ENCODE results near the gene ANKFY1.
"Not testable (repeated sequence)": the region's sequence is repeated elsewhere in the genome, so short reads cannot be mapped to it uniquely, and the experiment has no call there.

GRCh38 chr17:4190791-4191190, 73.0 kb downstream of the ANKFY1 start:
- TF ChIP-seq POU6F1 (CRISPR knock-in tag; IDR thresholded peaks at IDR 0.05; ENCODE audit: borderline replicate concordance, low read depth); ARNTL (CRISPR knock-in tag; IDR thresholded peaks at IDR 0.05; ENCODE audit: borderline replicate concordance, low read depth); ZFP3 (CRISPR knock-in tag; IDR thresholded peaks at IDR 0.05); CREB5 (CRISPR knock-in tag; IDR thresholded peaks at IDR 0.05; ENCODE audit: low read depth); ZFP30 (CRISPR knock-in tag; IDR thresholded peaks at IDR 0.05): not testable (repeated sequence)

Data from SK-N-SH treated with all-trans-retinoic acid at 6 μM for 48 hours (cell line).